Measurements from ENCODE around the gene PKP4. TPM values are rescaled to one million over a fixed set of nuclear protein-coding genes. Genes with fewer than 3 reads are reported as not detected.

PKP4 gene
- total and polyA plus RNA-seq, 9 of the 15 experiments (the other 6 are each of a cell fraction or from before 2014, with no cell fraction given), result 24.6 to 99.1 (median 74.0) TPM

DNA sequence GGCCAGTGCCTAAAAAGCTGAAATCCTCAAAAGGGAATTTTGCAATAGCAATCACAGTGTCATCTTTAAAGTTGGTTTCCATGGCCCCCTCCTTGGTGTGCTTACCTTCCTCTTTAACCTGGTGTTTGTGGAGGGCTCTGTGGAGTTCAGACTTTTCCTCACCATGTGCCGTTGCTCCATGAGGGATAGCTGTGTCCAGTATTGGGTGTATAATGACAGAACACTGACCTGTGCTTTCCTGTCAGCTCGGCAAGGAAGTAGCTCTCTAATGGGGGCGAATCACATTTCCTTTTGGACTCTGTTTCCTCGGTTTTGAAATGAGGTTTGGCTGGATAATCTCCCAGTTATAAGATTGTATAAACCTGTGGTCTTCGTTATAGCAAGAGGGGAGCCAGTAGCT lies 172.4 kb downstream of the PKP4 start (continued):
- TF ChIP-seq MTA2 (IDR thresholded peaks at IDR 0.05; ENCODE audit: low read depth) (no peak), ZNF639 (CRISPR knock-in tag; conservative IDR thresholded peaks at IDR 0.05 in 1 of 2, IDR thresholded peaks at IDR 0.05 in 1 of 2) (no peak), ZC3H4 (CRISPR knock-in tag; IDR thresholded peaks at IDR 0.05; ENCODE audit: borderline replicate concordance) (no peak), USF1 (CRISPR knock-in tag; IDR thresholded peaks at IDR 0.05) (no peak), SMAD2 (IDR thresholded peaks at IDR 0.05; ENCODE audit: low read depth, low read length) (no peak), YBX1 (IDR thresholded peaks at IDR 0.05) (no peak), ELF2 (CRISPR knock-in tag; IDR thresholded peaks at IDR 0.05) (no peak), HNRNPUL1 (IDR thresholded peaks at IDR 0.05; ENCODE audit: low read length) (no peak), CREM (IDR thresholded peaks at IDR 0.05; ENCODE audit: low read depth) (no peak), HDAC3 (IDR thresholded peaks at IDR 0.05; ENCODE audit: borderline replicate concordance, partially characterized antibody) (no peak)

DNA sequence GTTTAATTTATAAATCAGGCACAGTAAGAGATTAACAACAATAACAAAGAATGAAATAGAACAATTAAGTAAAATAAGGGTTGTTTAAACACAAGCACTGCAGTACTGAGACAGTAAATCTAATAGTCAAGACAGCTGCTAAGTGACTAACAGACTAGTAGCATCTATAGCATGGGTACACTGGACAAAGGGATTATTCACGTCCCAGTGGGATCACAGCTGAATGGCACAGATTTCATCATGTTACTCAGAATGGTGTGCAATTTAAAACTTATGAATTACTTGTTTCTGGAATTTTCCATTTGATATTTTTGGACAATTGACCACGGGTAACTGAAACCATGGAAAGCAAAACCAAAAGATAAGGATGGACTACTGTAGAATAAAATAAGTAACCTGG lies 176.5 kb downstream of the PKP4 start:
- ChIA-PET POLR2A (no interaction called here), CTCF (ENCODE audit: low intra/inter-chr PET ratio) (no interaction called here)
- Histone ChIP-seq H3K27ac (ENCODE audit: extremely low read depth, low read depth, low read length) (no peak overlapping the region), H3K27me3 (ENCODE audit: control insufficient read depth in 2 of 2, insufficient read depth in 2 of 2, low read length in 2 of 2) (no peaks in the 10 kb centered on the region), H3K9me1 (ENCODE audit: control insufficient read depth, insufficient read depth, low read length) (no peaks in the 10 kb centered on the region), H3K9ac (ENCODE audit: insufficient read depth in 1 of 2, low read depth in 2 of 2, low read length in 2 of 2) (no peak overlapping the region), H3K36me3 (ENCODE audit: control insufficient read depth, insufficient read depth, low read length) (peaks cover 70% of the 10 kb centered on the region), H3K4me2 (ENCODE audit: insufficient read depth, low read length) (no peak overlapping the region), H3K4me1 (replicated peaks in 1 of 2; ENCODE audit: control insufficient read depth in 2 of 2, insufficient read depth in 2 of 2, low read length in 2 of 2) (no peaks in the 10 kb centered on the region), H3K79me2 (ENCODE audit: control insufficient read depth, insufficient read depth, low read length) (no peaks in the 10 kb centered on the region), H3K4me3 (no peak overlapping the region), H4K20me1 (replicated peaks; ENCODE audit: control insufficient read depth, insufficient read depth, low read length) (no peaks in the 10 kb centered on the region), H3K9me3 (replicated peaks; ENCODE audit: control insufficient read depth, insufficient read depth, low read depth, low read length) (no peaks in the 10 kb centered on the region), H2AFZ (ENCODE audit: low read depth, low read length) (no peak overlapping the region)
- no TSS peak for BruUV-seq (replicated peaks)
- WGBS (ENCODE audit: insufficient coverage, low coverage, missing lambda C conversion rate), result 87% methylated on average over 2 of the region's 2 CpGs
- DNase-seq (ENCODE audit: extremely low read depth in 1 of 4, low spot score in 3 of 4) (no peak), FAIRE-seq (no peak), ATAC-seq (no peak)
- no peak for TF ChIP-seq RBBP5 (IDR thresholded peaks at IDR 0.05; ENCODE audit: borderline replicate concordance, insufficient read depth, low read length, poor library complexity, severe bottlenecking)
- no peak for TF ChIP-seq ZNF445 (CRISPR knock-in tag; IDR thresholded peaks at IDR 0.05; ENCODE audit: low read depth)
- no peak for TF ChIP-seq MAFF (IDR thresholded peaks at IDR 0.05; ENCODE audit: low read length)
- intact Hi-C loops (cut with micrococcal nuclease) (no loop called here), in situ Hi-C loops (cut with MboI) (no loop called here)
